ENCODE measurements around the gene AVL9. TPM values are rescaled to one million over a fixed set of nuclear protein-coding genes. Genes with fewer than 3 reads are reported as not detected.
"Not testable (repeated sequence)": the region's sequence is repeated elsewhere in the genome, so short reads cannot be mapped to it uniquely, and the experiment has no call there.

Gene AVL9
- total and polyA plus RNA-seq, 2 of the 4 experiments (the other 2 are of a cell fraction), result 13.1 to 21.7 TPM

GRCh38 chr7:32464641-32465416, 30.5 kb upstream of the AVL9 start:
- H4K8ac ChIP-seq (ENCODE audit: low read depth in 2 of 2, low read length in 2 of 2); CTCF ChIA-PET: not testable (repeated sequence)

GRCh38 chr7:32470004-32470403, 25.3 kb upstream of the AVL9 start:
- H3K79me1 ChIP-seq (ENCODE audit: low read depth in 1 of 2, low read length in 2 of 2); H4K5ac ChIP-seq (ENCODE audit: low read depth, low read length); H3K9ac ChIP-seq (ENCODE audit: low read depth, low read length); H3K4me1 ChIP-seq (ENCODE audit: control insufficient read depth, insufficient read depth, low read length); H2BK120ac ChIP-seq (ENCODE audit: low read depth, low read length); H3K27me3 ChIP-seq (ENCODE audit: control insufficient read depth, insufficient read depth, low read length); in situ Hi-C loops (cut with MboI; ENCODE audit: low sequenced_read_pairs); H3K4me2 ChIP-seq (ENCODE audit: low read depth, low read length); H4K20me1 ChIP-seq (ENCODE audit: insufficient read depth, low read length); ATAC-seq (ENCODE audit: low read depth); POLR2A ChIA-PET (ENCODE audit: unreplicated experiment); H2AK5ac ChIP-seq (ENCODE audit: low read depth, low read length); H4K91ac ChIP-seq (ENCODE audit: insufficient read depth, low read depth, low read length); H2BK15ac ChIP-seq (ENCODE audit: low read depth, low read length); H4K8ac ChIP-seq (ENCODE audit: low read depth in 2 of 2, low read length in 2 of 2); H3K18ac ChIP-seq (ENCODE audit: low read depth, low read length); H2BK5ac ChIP-seq (ENCODE audit: low read depth, low read length, poor library complexity, severe bottlenecking); H3K27ac ChIP-seq (ENCODE audit: insufficient read depth, low read length); dilution Hi-C loops (cut with HindIII; ENCODE audit: low sequenced_read_pairs, unreplicated experiment); H3K23ac ChIP-seq (ENCODE audit: low read depth, low read length); intact Hi-C loops (cut with micrococcal nuclease); H3K4ac ChIP-seq (ENCODE audit: low read depth, low read length); H3K14ac ChIP-seq (replicated peaks; ENCODE audit: low read depth, low read length); H2BK20ac ChIP-seq (ENCODE audit: low read depth, low read length); H2AFZ ChIP-seq (replicated peaks; ENCODE audit: low read length, poor library complexity); CTCF ChIA-PET; H3K36me3 ChIP-seq (ENCODE audit: control insufficient read depth, insufficient read depth, low read length); H3K56ac ChIP-seq (ENCODE audit: extremely low read depth, insufficient read depth, low read length); H3K9me3 ChIP-seq (ENCODE audit: control insufficient read depth, insufficient read depth, low read length); BruUV-seq (replicated peaks); H3K4me3 ChIP-seq (ENCODE audit: insufficient read depth, low read depth, low read length); DNase-seq; H3K9me1 ChIP-seq (ENCODE audit: insufficient read depth, low read length); H2AK9ac ChIP-seq (replicated peaks; ENCODE audit: low read depth, low read length, poor library complexity): not testable (repeated sequence)
- no CpG with 5 or more reads among the region's 2 CpGs for WGBS, 2 experiments (ENCODE audit: extremely low coverage in 2 of 2, insufficient read length in 1 of 2)

More at GRCh38 chr7:32464641-32465416, 30.5 kb upstream of the AVL9 start:
- H3K79me1 ChIP-seq (ENCODE audit: low read depth in 1 of 2, low read length in 2 of 2); H4K5ac ChIP-seq (ENCODE audit: low read depth, low read length); H3K36me3 ChIP-seq (ENCODE audit: control insufficient read depth, insufficient read depth, low read length); DNase-seq; H3K27ac ChIP-seq (ENCODE audit: insufficient read depth, low read length); POLR2A ChIA-PET (ENCODE audit: unreplicated experiment); in situ Hi-C loops (cut with MboI; ENCODE audit: low sequenced_read_pairs); BruUV-seq (replicated peaks); H3K4me1 ChIP-seq (ENCODE audit: control insufficient read depth, insufficient read depth, low read length); H3K4me3 ChIP-seq (ENCODE audit: insufficient read depth, low read depth, low read length); H2AK9ac ChIP-seq (replicated peaks; ENCODE audit: low read depth, low read length, poor library complexity); H4K91ac ChIP-seq (ENCODE audit: insufficient read depth, low read depth, low read length); H3K27me3 ChIP-seq (ENCODE audit: control insufficient read depth, insufficient read depth, low read length); intact Hi-C loops (cut with micrococcal nuclease); H3K18ac ChIP-seq (ENCODE audit: low read depth, low read length); dilution Hi-C loops (cut with HindIII; ENCODE audit: low sequenced_read_pairs, unreplicated experiment); H3K23ac ChIP-seq (ENCODE audit: low read depth, low read length); H4K20me1 ChIP-seq (ENCODE audit: insufficient read depth, low read length); H3K9me3 ChIP-seq (ENCODE audit: control insufficient read depth, insufficient read depth, low read length); H2AFZ ChIP-seq (replicated peaks; ENCODE audit: low read length, poor library complexity); H2BK5ac ChIP-seq (ENCODE audit: low read depth, low read length, poor library complexity, severe bottlenecking); H3K56ac ChIP-seq (ENCODE audit: extremely low read depth, insufficient read depth, low read length); H3K9ac ChIP-seq (ENCODE audit: low read depth, low read length); H3K14ac ChIP-seq (replicated peaks; ENCODE audit: low read depth, low read length); H3K9me1 ChIP-seq (ENCODE audit: insufficient read depth, low read length); H2BK20ac ChIP-seq (ENCODE audit: low read depth, low read length); H2AK5ac ChIP-seq (ENCODE audit: low read depth, low read length); ATAC-seq (ENCODE audit: low read depth); H3K4me2 ChIP-seq (ENCODE audit: low read depth, low read length); H2BK15ac ChIP-seq (ENCODE audit: low read depth, low read length); H2BK120ac ChIP-seq (ENCODE audit: low read depth, low read length); H3K4ac ChIP-seq (ENCODE audit: low read depth, low read length): not testable (repeated sequence)
- WGBS, 2 experiments (ENCODE audit: extremely low coverage in 2 of 2, insufficient read length in 1 of 2), result no CpG with 5 or more reads among the region's 30 CpGs

All from IMR-90 (cell line).